Endothelial cell of umbilical vein (primary cell): ENCODE data around the gene CAMKK2. TPM values are rescaled to one million over a fixed set of nuclear protein-coding genes. Genes with fewer than 3 reads are reported as not detected.

Experiments
- BruUV-seq: library from RNA; stranded (reverse); fragments of 400-500 nt; replicated peaks from 2 replicates; lab custom pipeline; 2021; lab: Mats Ljungman, UMichigan
- CTCF ChIA-PET: fragments of 300-600, 350-600 bp; sonication (Branson Sonifier 250); formaldehyde crosslinking; loops from one replicate; lab custom pipeline; 2021; ENCODE audit warnings: antibody characterized with exemption, inconsistent platforms; lab: Charles Lee
- POLR2A ChIA-PET: fragments of 300-600, 350-600 bp; sonication (Branson Sonifier 250); formaldehyde crosslinking; loops from one replicate; lab custom pipeline; 2021; ENCODE audit warnings: antibody characterized with exemption, inconsistent platforms; lab: Charles Lee
- DNase-seq: peaks from one replicate; pipeline ENCODE4 v3.0.0-alpha.2; 2011; ENCODE audit warnings: low read depth, low spot score
- FAIRE-seq: peaks from 2 replicates; lab custom pipeline; 2011; peaks lifted over from hg19 to GRCh38; lab: Jason Lieb, UNC
- H2AFZ ChIP-seq: 2 replicates; pipeline ENCODE4 v1.6.0; 2012; ENCODE audit warnings: low read depth, low read length, control low read depth, inconsistent platforms
- H3K27ac ChIP-seq: 2 replicates; pipeline ENCODE4 v1.5.1; 2011; ENCODE audit warnings: low read depth, mild to moderate bottlenecking, control low read depth, low read length, moderate library complexity; ENCODE audit not compliant: insufficient read depth
- H3K27me3 ChIP-seq, 2 experiments: 2 replicates each; pipeline versions ENCODE4 v1.6.0 to v1.6.1; 2011; ENCODE audit warnings: low read length in 2 of 2, mixed read lengths in 1 of 2; ENCODE audit not compliant: control insufficient read depth in 2 of 2, insufficient read depth in 2 of 2
- H3K36me3 ChIP-seq, 2 experiments: 2 replicates in 1 of 2; 3 replicates in 1 of 2; pipeline ENCODE4 v1.5.1; 2011; ENCODE audit warnings: low read length in 2 of 2, mild to moderate bottlenecking in 1 of 2, moderate library complexity in 1 of 2; ENCODE audit not compliant: control insufficient read depth in 2 of 2, insufficient read depth in 2 of 2; ENCODE audit errors: extremely low read depth in 1 of 2
- H3K4me1 ChIP-seq: 3 replicates; pipeline ENCODE4 v1.5.1; 2011; ENCODE audit warnings: mild to moderate bottlenecking, low read length; ENCODE audit not compliant: control insufficient read depth, insufficient read depth; ENCODE audit errors: extremely low read depth
- H3K4me2 ChIP-seq: 2 replicates; pipeline ENCODE4 v1.6.1; 2011; ENCODE audit warnings: low read length, control low read depth, mixed read lengths; ENCODE audit not compliant: insufficient read depth
- H3K4me3 ChIP-seq, 3 experiments: fragments of 200-600 bp in 1 of 3; sonication (generic), shearing (Covaris generic) in 1 of 3; replicated peaks in 1 of 3; 2 replicates each; pipeline ENCODE4 v1.5.1; 2011 to 2016; ENCODE audit warnings: control low read depth in 3 of 3, low read length in 3 of 3, mild to moderate bottlenecking in 2 of 3, inconsistent platforms in 1 of 3, low read depth in 1 of 3, moderate library complexity in 1 of 3; ENCODE audit not compliant: insufficient read depth in 1 of 3
- H3K79me2 ChIP-seq: 2 replicates; pipeline ENCODE4 v1.6.0; 2012; ENCODE audit warnings: low read length, inconsistent platforms; ENCODE audit not compliant: control insufficient read depth, insufficient read depth
- H3K9ac ChIP-seq: replicated peaks from 2 replicates; pipeline ENCODE3; 2011; ENCODE audit warnings: low read length, control low read depth; ENCODE audit not compliant: insufficient read depth; ENCODE audit errors: extremely low read depth
- H3K9me1 ChIP-seq: replicated peaks from 3 replicates; pipeline ENCODE4 v1.6.0; 2011; ENCODE audit warnings: mild to moderate bottlenecking, low read length; ENCODE audit not compliant: control insufficient read depth, insufficient read depth; ENCODE audit errors: extremely low read depth
- H3K9me3 ChIP-seq: replicated peaks from 2 replicates; pipeline ENCODE4 v1.5.1; 2012; ENCODE audit warnings: low read length, inconsistent platforms; ENCODE audit not compliant: control insufficient read depth, insufficient read depth
- H4K20me1 ChIP-seq: replicated peaks from 2 replicates; pipeline ENCODE3; 2011; ENCODE audit warnings: mild to moderate bottlenecking, low read length; ENCODE audit not compliant: control insufficient read depth, insufficient read depth; ENCODE audit errors: extremely low read depth
- CTCF ChIP-seq, 2 donors: IDR thresholded peaks; 1 replicate in 1 of 2; 2 replicates in 1 of 2; pipeline ENCODE4 v1.5.1; 2011; ENCODE audit warnings: low read length in 2 of 2, mild to moderate bottlenecking in 2 of 2, moderate library complexity in 2 of 2, control low read depth in 1 of 2, inconsistent platforms in 1 of 2, low read depth in 1 of 2; ENCODE audit not compliant: insufficient read depth in 1 of 2; ENCODE audit errors: extremely low read depth in 1 of 2
- EZH2 ChIP-seq: IDR thresholded peaks from 2 replicates; pipeline ENCODE4 v1.6.1; 2012; ENCODE audit warnings: borderline replicate concordance, low read depth, mild to moderate bottlenecking, moderate library complexity, low read length, inconsistent platforms; ENCODE audit not compliant: severe bottlenecking
- FOS ChIP-seq: IDR thresholded peaks from 2 replicates; pipeline ENCODE4 v1.6.1; 2011; ENCODE audit warnings: mild to moderate bottlenecking, low read length, moderate library complexity, borderline replicate concordance; ENCODE audit not compliant: insufficient read depth
- GATA2 ChIP-seq: IDR thresholded peaks from 2 replicates; pipeline ENCODE4 v1.7.0; 2011; ENCODE audit warnings: low read depth, mild to moderate bottlenecking, moderate library complexity, mixed read lengths, low read length; ENCODE audit not compliant: insufficient read length, insufficient read depth
- JUN ChIP-seq: IDR thresholded peaks from 2 replicates; pipeline ENCODE4 v1.6.1; 2011; ENCODE audit warnings: borderline replicate concordance, low read depth; ENCODE audit not compliant: insufficient read length, insufficient read depth
- MAX ChIP-seq: IDR thresholded peaks from 2 replicates; pipeline ENCODE4 v1.6.1; 2011; ENCODE audit not compliant: insufficient read depth, insufficient read length
- MYC ChIP-seq: IDR thresholded peaks from one replicate; pipeline ENCODE4 v1.6.1; 2011; ENCODE audit warnings: mild to moderate bottlenecking, low read depth, low read length
- POLR2A ChIP-seq: IDR thresholded peaks from 2 replicates; pipeline ENCODE4 v1.6.1; 2012; ENCODE audit warnings: low read depth, mild to moderate bottlenecking, control low read depth, low read length
- POLR2AphosphoS5 ChIP-seq: IDR thresholded peaks from 2 replicates; pipeline ENCODE4 v1.6.1; 2012; ENCODE audit warnings: low read depth, mild to moderate bottlenecking, control low read depth, low read length, moderate library complexity; ENCODE audit not compliant: insufficient read depth
- dilution Hi-C: fragments of 300-500 bp; cut with MboI; formaldehyde crosslinking; loops from one replicate; pipeline ENCODE4 v1.15.0; 2019; ENCODE audit warnings: low sequenced_read_pairs; ENCODE audit not compliant: extremely low pct_ligation_motif_present
- intact Hi-C: fragments of 100-400 bp; cut with micrococcal nuclease; formaldehyde crosslinking; loops from one replicate; pipeline ENCODE4 v1.10.0; 2022
- polyA plus RNA-seq, 4 experiments: library from polyadenylated mRNA; depleted of rRNA in 3 of 4; stranded (reverse) in 3 of 4; unstranded in 1 of 4; fragments of >200 nt; gene quantifications; 2 replicates each; pipeline versions ENCODE4 v1.2.1 to v1.2.3, GENCODE V29; 2011 to 2012; ENCODE audit warnings: missing spikeins in 1 of 4
- total RNA-seq: library from RNA; stranded (reverse); gene quantifications from 2 replicates; pipeline ENCODE4 v1.2.3, GENCODE V29; 2021

CAMKK2 gene
- total and polyA plus RNA-seq, 2 donors (not counting 3 experiments of a cell fraction or from before 2014, with no cell fraction given) = 32.5 to 45.0 TPM

GRCh38 chr12:121263206-121263935 is 33.1 kb downstream of the CAMKK2 start:
- Histone ChIP-seq H3K4me3 (no peak overlapping the region), H3K79me2 (no peaks in the 10 kb centered on the region), H3K27me3 (no peaks in the 10 kb centered on the region), H3K9me3 (no peaks in the 10 kb centered on the region), H3K36me3 (peaks cover 4 to 24% of the 10 kb centered on the region in 2 experiments), H3K27ac (no peak overlapping the region), H3K9me1 (no peaks in the 10 kb centered on the region), H3K9ac (no peak overlapping the region), H2AFZ (no peak overlapping the region), H3K4me1 (no peaks in the 10 kb centered on the region), H4K20me1 (no peaks in the 10 kb centered on the region), H3K4me2 (no peak overlapping the region)
- BruUV-seq = no TSS peak
- dilution Hi-C loops = no loop called here
- FAIRE-seq (no peak), DNase-seq (no peak)
- ChIA-PET POLR2A (no interaction called here), CTCF (no interaction called here)
- TF ChIP-seq GATA2 = no peak
- no peak for TF ChIP-seq EZH2
- no peak for TF ChIP-seq JUN
- no peak for TF ChIP-seq POLR2AphosphoS5
- TF ChIP-seq CTCF (IDR thresholded peaks at IDR 0.05; ENCODE audit: extremely low read depth in 1 of 2, insufficient read depth in 1 of 2, low read depth in 1 of 2, low read length in 2 of 2) = no peak
- TF ChIP-seq POLR2A = no peak
- no peak for TF ChIP-seq FOS
- no peak for TF ChIP-seq MYC
- no peak for TF ChIP-seq MAX
- intact Hi-C loops = no loop called here
